GM19025 (cell line): ENCODE data around the gene NPIPA3.
"Not testable (repeated sequence)": the region's sequence is repeated elsewhere in the genome, so short reads cannot be mapped to it uniquely, and the experiment has no call there.

ENCODE experiments used
- ATAC-seq: cut with Tn5 transposase; IDR thresholded peaks from one replicate; pipeline ENCODE4 v1.9.1; 2021; ENCODE audit warnings: mild to moderate bottlenecking, low read depth, moderate library complexity; ENCODE audit not compliant: unreplicated experiment

NPIPA3 gene

DNA sequence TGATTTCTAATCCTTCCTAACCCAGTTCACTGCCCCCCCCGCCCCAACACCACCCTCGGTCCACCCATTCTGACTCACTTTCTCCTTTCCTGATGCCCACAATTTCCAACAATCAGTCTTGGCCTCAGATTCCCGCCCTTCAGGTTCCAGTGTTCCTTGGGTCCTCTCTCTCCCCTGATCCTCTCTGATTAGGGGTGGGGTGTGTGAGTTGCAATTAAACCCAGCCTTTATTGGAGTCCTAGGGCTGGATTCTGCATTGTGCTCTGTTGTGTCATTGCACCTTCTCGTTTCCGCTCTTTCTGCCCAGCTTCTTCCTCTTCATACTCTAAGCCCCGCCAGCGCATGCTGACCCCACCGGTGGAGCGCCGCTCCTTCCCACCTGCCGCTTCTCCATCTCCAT lies 38.6 kb downstream of the NPIPA3 start:
- ATAC-seq = not testable (repeated sequence)

DNA sequence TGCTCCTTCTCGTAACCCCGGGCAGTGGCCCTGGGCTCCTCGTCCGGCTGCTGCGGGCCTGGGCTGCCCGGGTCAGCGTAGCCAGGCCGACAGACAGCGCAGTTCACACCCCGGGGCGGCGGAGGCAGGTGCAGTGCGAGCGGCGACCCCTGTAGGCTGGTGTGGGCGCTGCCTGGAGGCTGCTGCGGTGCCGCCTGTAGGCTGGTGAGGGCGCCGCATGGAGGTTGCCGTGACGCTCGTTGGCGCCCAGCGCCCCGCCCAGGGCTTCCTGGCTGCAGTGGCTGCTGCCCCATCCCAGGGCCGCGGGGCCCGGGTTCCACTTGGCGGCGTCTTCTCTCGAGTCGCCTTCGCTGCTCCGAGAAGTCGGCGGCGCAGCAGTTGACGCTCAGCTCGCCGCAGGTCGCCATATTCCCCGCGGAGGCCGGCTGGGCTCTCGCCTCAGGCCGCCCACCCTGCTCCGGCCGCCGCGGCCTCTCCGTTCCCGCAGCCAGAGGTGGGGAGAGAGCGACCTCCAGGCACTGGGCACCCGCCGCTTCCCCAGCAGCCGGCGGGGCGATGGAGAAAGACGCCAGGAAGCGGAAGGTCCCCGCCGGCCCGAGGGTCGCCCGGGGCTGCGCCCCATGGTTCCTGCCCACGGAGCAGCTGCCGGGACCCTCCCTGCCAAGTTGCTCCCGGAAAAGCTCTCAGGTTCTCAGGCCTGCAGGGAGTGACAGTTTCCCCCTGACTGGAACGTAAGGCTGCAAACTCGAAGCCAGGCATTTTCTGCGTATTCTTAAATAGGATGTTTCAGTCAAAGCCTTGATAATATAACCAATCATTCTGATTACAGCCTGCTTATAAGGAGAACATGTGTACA lies 39.3 kb downstream of the NPIPA3 start, which contains the start of gene NPIPA2:
Gene NPIPA2, plus strand, starts transcription at position 261 of the 856 bp plus-strand sequence. CDS start 5,533 bp downstream, outside the sequence.
- ATAC-seq = peak; percentile 96

DNA sequence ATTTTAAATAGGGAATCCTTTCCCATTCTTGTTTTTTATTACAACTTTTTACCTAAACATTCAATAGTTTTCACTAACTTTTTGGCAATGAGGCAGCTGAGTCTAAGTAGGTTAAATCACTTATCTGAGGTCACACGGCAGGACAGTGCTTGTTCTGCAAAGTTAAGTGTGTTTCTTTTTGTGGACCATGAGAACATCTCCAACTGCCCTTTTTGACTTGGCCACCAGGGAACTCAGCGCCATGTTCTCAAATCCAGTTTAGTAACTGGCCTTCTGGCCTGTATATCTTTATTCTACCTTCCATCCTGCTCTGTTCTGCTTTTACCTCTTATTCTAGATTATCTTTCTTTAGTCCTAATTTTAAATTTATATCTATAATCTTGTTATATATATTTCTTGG lies 70.4 kb downstream of the NPIPA3 start:
- not testable (repeated sequence) for ATAC-seq

DNA sequence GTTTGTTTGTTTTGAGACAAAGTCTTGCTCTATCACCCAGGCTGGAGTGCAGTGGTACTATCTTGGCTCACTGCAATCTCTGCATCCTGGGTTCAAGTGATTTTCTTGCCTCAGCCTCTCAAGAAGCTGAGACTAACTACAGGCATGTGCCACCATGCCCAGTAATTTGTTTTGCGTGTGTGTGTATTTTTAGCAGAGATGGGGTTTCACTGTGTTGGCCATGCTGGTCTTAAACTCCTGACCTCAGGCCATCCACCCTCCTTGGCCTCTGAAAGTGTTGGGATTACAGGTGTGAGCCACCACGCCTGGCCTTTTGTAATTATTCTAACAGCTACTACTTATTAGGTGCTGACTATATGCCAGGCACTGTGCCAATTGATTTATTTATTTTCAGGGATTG lies 72.4 kb downstream of the NPIPA3 start:
- ATAC-seq = not testable (repeated sequence)
